HG03280 (cell line): Measurements from ENCODE around the gene TTLL6.
"Not testable (repeated sequence)": the region's sequence is repeated elsewhere in the genome, so short reads cannot be mapped to it uniquely, and the experiment has no call there.

Experiments
- ATAC-seq: cut with Tn5 transposase; IDR thresholded peaks from one replicate; pipeline ENCODE4 v1.9.1; 2021; ENCODE audit warnings: mild to moderate bottlenecking, moderate library complexity; ENCODE audit not compliant: unreplicated experiment

TTLL6 gene

DNA sequence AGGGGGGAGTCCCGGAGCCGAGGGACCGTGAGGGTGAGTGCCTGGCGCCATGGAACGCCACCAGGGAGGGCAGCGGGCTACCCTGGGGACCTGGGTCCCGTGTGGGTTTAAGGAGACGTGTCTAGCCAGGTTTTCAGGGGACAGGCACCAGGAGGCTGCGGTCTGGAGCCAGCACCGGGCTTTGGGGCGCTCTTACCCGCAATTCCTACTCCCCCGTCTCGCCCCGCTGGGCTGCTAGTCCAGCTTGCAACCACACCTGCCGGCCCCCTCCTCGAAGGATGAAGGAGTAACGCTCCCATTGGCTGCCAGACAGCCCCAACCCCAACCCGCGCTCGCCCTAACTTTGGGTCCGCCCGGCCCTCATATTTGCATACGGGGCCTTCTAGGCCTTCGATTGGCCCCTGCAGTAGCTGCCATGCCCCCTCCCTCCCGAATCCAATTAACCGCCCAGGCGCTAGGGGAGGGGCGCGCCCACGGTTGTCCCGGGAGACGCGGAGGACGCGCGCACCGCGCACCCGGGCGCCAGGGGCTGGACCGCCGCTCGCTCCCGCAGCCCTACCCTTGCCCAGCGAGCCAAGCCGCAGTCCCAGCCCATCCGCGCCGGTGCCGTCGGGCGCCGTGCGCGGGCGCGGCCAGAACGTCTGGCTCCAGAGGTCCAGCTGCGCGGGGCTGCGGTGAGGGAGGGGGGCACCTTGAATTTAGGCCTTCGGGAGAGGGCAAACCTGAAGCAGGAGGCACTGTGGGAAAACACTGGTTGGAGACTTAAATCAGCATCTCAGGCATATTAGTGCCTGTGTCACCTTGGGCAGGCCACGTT is at the start of gene TTLL6:
Gene TTLL6 (minus strand): TSS at position 456 of the 817 bp plus-strand sequence. CDS start 157 bp downstream, at position 299.
- ATAC-seq = peak; percentile 87

GRCh38 chr17:48860456-48860855 is 43.4 kb upstream of the TTLL6 start:
- no peak for ATAC-seq

GRCh38 chr17:48860034-48860433 is 43.0 kb upstream of the TTLL6 start:
- ATAC-seq = no peak

GRCh38 chr17:48856122-48856821 is 39.2 kb upstream of the TTLL6 start:
- ATAC-seq = no peak

GRCh38 chr17:48854774-48855476 is 37.9 kb upstream of the TTLL6 start:
- no peak for ATAC-seq

DNA sequence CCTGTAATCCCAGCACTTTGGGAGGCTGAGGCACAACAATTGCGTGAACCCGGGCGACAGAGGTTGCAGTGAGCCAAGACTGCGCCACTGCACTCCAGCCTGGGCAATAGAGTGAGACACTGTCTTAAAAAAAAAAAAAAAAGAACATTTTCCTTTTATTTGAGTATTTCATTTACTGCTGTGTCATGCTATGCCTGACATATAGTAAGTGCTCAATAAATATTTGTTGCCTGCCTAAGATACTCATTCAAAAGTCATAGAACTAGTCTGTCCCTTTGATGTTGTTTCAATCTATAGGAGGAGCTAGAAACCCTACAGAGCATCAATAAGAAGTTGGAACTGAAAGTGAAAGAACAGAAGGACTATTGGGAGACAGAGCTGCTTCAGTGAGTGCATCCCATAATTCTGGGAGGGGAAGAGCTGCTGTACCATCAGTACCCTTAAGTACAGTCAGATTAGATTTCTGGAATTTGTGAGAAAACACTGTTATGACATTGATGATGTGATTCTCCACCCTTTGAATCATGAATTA is 33.8 kb upstream of the TTLL6 start:
- ATAC-seq = no peak

GRCh38 chr17:48843187-48843900 is 26.3 kb upstream of the TTLL6 start:
- ATAC-seq = no peak

GRCh38 chr17:48842746-48843145 is 25.7 kb upstream of the TTLL6 start:
- no peak for ATAC-seq

DNA sequence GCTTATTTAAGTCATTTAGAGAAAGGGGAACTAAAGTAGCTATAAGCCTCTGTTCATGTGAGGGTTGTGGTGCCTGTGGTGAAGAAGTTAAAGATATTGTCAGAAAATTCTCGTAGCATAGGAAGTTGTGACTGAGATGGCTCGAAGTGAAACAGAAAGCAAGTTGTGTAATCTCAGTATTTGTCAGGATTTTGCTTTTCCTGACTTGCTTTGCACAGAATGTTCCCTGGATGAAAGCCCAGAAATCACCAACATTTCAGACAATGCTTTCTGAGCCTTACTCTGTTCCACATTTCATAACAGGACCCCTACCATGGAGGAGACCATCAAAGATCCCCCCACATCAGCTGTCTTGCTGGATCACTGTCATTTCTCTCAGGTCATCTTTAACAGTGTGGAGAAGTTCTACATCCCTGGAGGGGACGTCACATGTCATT is 24.4 kb upstream of the TTLL6 start:
- peak; percentile 81 for ATAC-seq

GRCh38 chr17:48840441-48840840 is 23.4 kb upstream of the TTLL6 start:
- no peak for ATAC-seq

DNA sequence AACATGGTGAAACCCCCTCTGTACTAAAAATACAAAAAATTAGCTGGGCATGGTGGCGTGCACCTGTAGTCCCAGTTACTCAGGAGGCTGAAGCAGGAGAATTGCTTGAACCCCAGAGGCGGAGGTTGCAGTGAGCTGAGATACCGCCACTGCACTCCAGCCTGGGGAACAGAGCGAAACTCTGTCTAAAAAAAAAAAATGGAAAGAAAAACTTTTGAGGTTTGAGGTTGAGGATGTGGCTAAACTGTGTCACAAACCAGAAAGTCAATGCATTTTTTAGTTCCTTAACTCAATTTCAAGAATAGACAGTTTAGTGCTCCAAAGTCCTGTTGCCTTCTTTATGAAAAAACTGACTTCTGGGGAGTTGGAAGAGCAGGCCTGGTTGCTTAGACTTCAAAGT is 20.4 kb upstream of the TTLL6 start:
- not testable (repeated sequence) for ATAC-seq

DNA sequence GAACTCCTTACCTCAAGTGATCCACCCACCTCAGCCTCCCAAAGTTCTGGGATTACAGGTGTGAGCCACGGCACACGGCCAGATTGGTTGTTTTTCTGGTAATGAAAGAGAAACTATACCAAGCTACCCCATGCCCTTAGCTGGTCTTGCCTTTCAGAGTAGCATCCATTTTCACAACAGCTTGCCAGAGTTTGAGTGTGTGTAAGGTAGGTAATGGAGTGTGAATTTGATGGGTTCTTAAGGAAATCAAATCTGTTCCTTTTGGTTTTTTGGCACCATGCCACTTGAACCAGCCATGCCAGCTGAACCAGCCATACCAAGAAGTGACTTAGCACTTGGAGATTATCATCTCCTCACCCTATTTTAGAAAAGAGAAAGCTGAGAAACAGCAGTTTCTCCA is 18.9 kb upstream of the TTLL6 start:
- no peak for ATAC-seq

DNA sequence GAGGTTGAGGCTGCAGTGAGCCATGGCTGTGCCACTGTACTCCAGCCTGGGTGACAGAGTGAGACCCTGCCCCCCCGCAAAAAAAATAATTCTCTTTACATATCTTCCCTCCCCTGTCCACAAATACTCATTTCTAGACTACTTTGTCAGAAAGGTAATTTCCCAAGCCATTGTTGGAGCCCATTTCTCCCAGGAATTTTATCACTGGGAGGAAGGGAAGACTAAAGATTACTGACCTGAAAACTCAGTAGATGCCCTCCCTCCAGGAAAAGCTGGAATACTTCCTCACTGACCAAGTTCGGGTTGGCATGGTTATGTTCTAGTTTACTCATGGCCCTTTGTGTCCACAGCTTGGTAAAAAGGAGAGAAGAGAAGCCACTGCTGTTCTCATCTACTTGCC is 17.9 kb upstream of the TTLL6 start:
- ATAC-seq = no peak

DNA sequence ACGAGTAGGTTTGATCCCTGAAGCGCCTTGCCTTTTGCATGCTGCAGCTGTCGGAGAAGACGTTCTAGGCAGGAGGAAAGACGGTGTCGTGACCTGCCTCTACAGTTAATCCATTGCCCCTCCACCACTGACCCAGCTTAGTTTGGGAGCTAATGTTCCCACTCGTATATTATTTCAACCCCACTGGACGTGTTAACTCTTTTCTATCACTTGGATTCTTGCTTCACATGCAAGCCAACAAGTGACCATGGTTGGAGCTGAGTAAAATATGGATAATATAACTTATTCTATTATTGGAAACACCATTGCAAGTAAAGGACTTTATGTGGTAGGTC is 14.5 kb upstream of the TTLL6 start:
- no peak for ATAC-seq

DNA sequence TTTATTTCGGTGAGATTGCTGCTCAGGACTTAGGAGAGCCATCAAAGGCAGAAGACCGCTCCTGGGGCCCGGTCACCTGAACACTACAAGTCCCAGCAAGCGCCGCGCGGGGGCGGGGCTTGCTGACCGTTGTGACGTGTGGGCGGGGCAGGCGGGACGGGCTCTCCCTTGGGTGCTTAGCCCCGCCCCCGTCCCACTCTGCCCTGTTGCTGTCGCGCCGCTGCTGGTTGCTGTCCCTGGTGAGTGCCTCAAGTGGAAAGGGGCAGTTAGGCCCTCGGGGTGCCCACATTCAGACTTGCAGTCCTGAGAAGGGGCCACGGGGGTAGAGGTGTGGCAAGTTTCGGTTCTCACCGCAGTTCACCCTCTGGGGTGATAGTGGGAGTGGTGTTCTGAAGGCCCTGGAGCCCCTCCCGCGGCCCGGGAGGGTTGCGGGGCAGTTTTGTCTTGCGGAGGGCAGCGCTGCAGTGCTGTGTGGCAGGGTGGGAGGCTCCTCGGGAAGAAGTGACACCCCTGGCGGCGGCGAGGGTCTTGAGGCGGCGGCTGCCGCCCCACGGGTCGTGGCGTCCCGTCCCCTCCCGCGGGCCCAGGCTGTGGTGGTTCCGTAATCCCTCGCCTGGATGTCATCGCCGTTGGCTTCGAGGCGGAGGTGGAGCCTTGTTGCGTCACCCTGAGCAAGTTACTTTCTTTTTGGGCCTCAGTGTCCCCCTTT is 14.0 kb upstream of the TTLL6 start, which contains the start of gene CALCOCO2:
Gene CALCOCO2 (plus strand): TSS at position 196 of the 709 bp plus-strand sequence. CDS start 10,673 bp downstream, outside the sequence.
- peak; percentile 86 for ATAC-seq

GRCh38 chr17:48825446-48826381 is 8.7 kb upstream of the TTLL6 start:
- ATAC-seq = no peak

DNA sequence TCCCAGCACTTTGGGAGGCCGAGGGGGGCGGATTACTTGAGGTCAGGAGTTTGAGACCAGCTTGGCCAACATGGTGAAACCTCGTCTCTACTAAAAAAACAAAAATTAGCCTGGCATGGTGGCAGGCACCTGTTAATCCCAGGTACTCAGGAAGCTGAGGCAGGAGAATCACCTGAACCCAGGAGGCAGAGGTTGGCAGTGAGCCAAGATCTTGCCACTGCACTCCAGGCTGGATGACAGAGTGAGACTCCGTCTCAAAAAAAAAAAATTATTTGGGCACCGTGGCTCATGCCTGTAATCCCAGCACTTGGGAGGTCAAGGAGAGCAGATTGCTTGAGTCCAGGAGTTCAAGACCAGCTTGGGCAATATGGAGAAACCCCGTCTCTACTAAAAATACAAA is 3.9 kb upstream of the TTLL6 start:
- not testable (repeated sequence) for ATAC-seq

GRCh38 chr17:48819466-48819865 is 2.4 kb upstream of the TTLL6 start:
- ATAC-seq = no peak

- ATAC-seq = no peak
Observed at GRCh38 chr17:48818361-48818841, 1.4 kb upstream of the TTLL6 start.
